Liver (tissue), 9 donors: ENCODE measurements around the gene STOML1. TPM values are rescaled to one million over a fixed set of nuclear protein-coding genes. Genes with fewer than 3 reads are reported as not detected.
A peak's percentile ranks its signal among the peaks of the same experiment; 100 is the strongest.

Source experiments
- DNase-seq: peaks from one replicate; pipeline ENCODE4 v3.0.0-alpha.2; 2017; ENCODE audit warnings: low spot score
- H3K27ac ChIP-seq, 2 donors: one replicate each; pipeline ENCODE4 v1.7.0; 2013; ENCODE audit warnings: inconsistent platforms in 2 of 2, low read length in 2 of 2, control low read depth in 1 of 2, low read depth in 1 of 2, mild to moderate bottlenecking in 1 of 2
- H3K27me3 ChIP-seq, 4 donors: one replicate each; pipeline versions ENCODE4 v1.6.1 to v1.7.0; 2013; ENCODE audit warnings: low read length in 3 of 4, inconsistent platforms in 1 of 4, mild to moderate bottlenecking in 1 of 4, moderate library complexity in 1 of 4; ENCODE audit not compliant: control insufficient read depth in 4 of 4, insufficient read depth in 4 of 4
- H3K36me3 ChIP-seq, 4 donors: one replicate each; pipeline versions ENCODE4 v1.6.1 to v1.7.0; 2013; ENCODE audit warnings: low read length in 3 of 4, mild to moderate bottlenecking in 3 of 4, low read depth in 1 of 4, moderate library complexity in 1 of 4; ENCODE audit not compliant: control insufficient read depth in 4 of 4, insufficient read depth in 3 of 4
- H3K4me1 ChIP-seq, 4 donors: one replicate each; pipeline versions ENCODE4 v1.6.1 to v1.7.0; 2013; ENCODE audit warnings: low read length in 3 of 4, mild to moderate bottlenecking in 3 of 4, moderate library complexity in 1 of 4; ENCODE audit not compliant: control insufficient read depth in 4 of 4, insufficient read depth in 4 of 4
- H3K4me3 ChIP-seq, 3 donors: one replicate each; pipeline versions ENCODE4 v1.6.1 to v1.7.0; 2013; ENCODE audit warnings: low read length in 3 of 3, control low read depth in 1 of 3, low read depth in 1 of 3, mild to moderate bottlenecking in 1 of 3
- H3K9ac ChIP-seq, 2 donors: one replicate each; pipeline ENCODE4 v1.7.0; 2013; ENCODE audit warnings: low read length in 2 of 2, mild to moderate bottlenecking in 2 of 2, moderate library complexity in 2 of 2, control low read depth in 1 of 2, low read depth in 1 of 2
- H3K9me3 ChIP-seq, 4 donors: one replicate each; pipeline versions ENCODE4 v1.6.1 to v1.7.0; 2013; ENCODE audit warnings: low read length in 3 of 4; ENCODE audit not compliant: control insufficient read depth in 4 of 4
- ATF3 ChIP-seq: IDR thresholded peaks from 2 replicates; pipeline ENCODE4 v1.6.1; 2016; ENCODE audit warnings: antibody characterized with exemption
- EGR1 ChIP-seq, 2 donors: IDR thresholded peaks; 2 replicates each; pipeline ENCODE4 v1.6.1; 2016 to 2018; ENCODE audit warnings: antibody characterized with exemption in 2 of 2, low read depth in 2 of 2
- FOXA1 ChIP-seq: IDR thresholded peaks from 2 replicates; pipeline ENCODE4 v1.6.1; 2016; ENCODE audit warnings: antibody characterized with exemption
- FOXA2 ChIP-seq: IDR thresholded peaks from 2 replicates; pipeline ENCODE4 v1.6.1; 2016; ENCODE audit warnings: antibody characterized with exemption
- HNF4A ChIP-seq, 2 donors: conservative IDR thresholded peaks; 2 replicates each; pipeline ENCODE4 v1.6.1; 2016; ENCODE audit warnings: antibody characterized with exemption in 2 of 2, mild to moderate bottlenecking in 2 of 2
- HNF4G ChIP-seq: IDR thresholded peaks from 2 replicates; pipeline ENCODE4 v1.6.1; 2016; ENCODE audit warnings: antibody characterized with exemption
- NR2F2 ChIP-seq: IDR thresholded peaks from 2 replicates; pipeline ENCODE4 v1.6.1; 2016; ENCODE audit warnings: antibody characterized with exemption
- RAD21 ChIP-seq, 2 donors: IDR thresholded peaks; 2 replicates each; pipeline ENCODE4 v1.6.1; 2016; ENCODE audit warnings: antibody characterized with exemption in 2 of 2, mild to moderate bottlenecking in 2 of 2
- REST ChIP-seq: IDR thresholded peaks from 2 replicates; pipeline ENCODE4 v1.6.1; 2016; ENCODE audit warnings: antibody characterized with exemption, mild to moderate bottlenecking
- RXRA ChIP-seq, 2 donors: IDR thresholded peaks; 2 replicates each; pipeline ENCODE4 v1.6.1; 2017 to 2018; ENCODE audit warnings: antibody characterized with exemption in 2 of 2, mild to moderate bottlenecking in 1 of 2
- SP1 ChIP-seq: IDR thresholded peaks from 2 replicates; pipeline ENCODE4 v1.6.1; 2018; ENCODE audit warnings: antibody characterized with exemption, mild to moderate bottlenecking
- TAF1 ChIP-seq: conservative IDR thresholded peaks from 2 replicates; pipeline ENCODE4 v1.6.1; 2016; ENCODE audit warnings: antibody characterized with exemption, mild to moderate bottlenecking
- YY1 ChIP-seq: IDR thresholded peaks from 2 replicates; pipeline ENCODE4 v1.6.1; 2016; ENCODE audit warnings: antibody characterized with exemption, mild to moderate bottlenecking
- WGBS: extraction: QIAGEN DNeasy Blood & Tissue Kit; methylation state at CpG from one replicate; pipeline ENCODE4 v1.1.7; 2013; 5-methylcytosine and 5-hydroxymethylcytosine counted together
- polyA plus RNA-seq, 2 donors: library from polyadenylated mRNA; stranded (reverse) in 1 of 2; unstranded in 1 of 2; fragments of 200-250 nt in 1 of 2; fragments of >200 nt in 1 of 2; fragmentation: Nextera tagmentation in 1 of 2; extraction: Ambion mirVana in 1 of 2; gene quantifications; one replicate each; pipeline versions ENCODE4 v1.2.1 to v1.2.3, GENCODE V29; 2013 to 2015
- total RNA-seq, 2 donors: library from RNA; depleted of rRNA; stranded (reverse); fragments of >200 nt; gene quantifications; one replicate each; pipeline ENCODE4 v1.2.3, GENCODE V29; 2014
- TF ChIP-seq, protein P1 (sequence below): IDR thresholded peaks from 2 replicates; pipeline ENCODE4 v1.6.1; 2016; ENCODE audit warnings: antibody characterized with exemption
- TF ChIP-seq, protein P2 (sequence below): IDR thresholded peaks from 2 replicates; pipeline ENCODE4 v1.6.1; 2016; ENCODE audit warnings: antibody characterized with exemption
- donor health status: healthy.
- donor health status: healthy.
- donor health status: healthy.
- donor health status: healthy.
- donor health status: healthy.

Gene STOML1
- total and polyA plus RNA-seq, 4 donors = 5.4 to 9.4 (median 6.4) TPM

DNA sequence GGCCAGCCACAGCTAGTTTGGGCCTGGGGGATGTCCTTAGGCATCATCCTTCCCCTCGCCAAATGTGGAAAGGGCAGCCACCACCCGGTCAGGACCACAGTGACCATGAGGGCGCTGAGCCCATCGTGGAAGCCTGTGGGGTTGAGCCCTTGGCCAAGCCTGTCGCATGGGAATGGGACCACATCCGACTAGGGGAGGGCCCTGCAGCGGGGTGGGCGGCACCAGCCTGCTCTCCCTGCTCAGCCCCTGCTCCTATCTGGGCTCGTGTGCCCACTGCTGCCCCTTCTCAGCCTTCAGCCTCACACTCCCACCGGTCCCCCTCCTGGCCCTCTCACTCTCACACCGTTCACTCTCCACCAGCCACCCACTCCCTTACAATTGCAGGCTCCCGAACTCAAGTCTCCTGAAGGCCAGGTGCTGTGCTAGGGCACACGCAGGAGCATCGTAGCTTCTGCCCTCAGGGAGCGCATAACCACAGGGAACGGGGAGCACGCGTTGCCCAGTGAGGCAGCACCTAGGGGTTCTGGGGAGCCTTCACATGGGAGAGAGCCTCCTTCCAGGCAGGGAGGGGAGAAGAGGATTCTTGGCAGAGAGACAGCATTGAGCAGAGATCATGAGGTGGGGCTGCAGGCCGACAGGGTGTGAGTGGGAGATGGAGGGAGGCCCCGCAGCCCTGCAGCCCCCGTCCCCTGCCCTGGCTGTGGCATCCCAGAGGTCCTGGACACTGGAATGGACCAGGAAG lies 39.8 kb downstream of the STOML1 start:
- Histone ChIP-seq H3K27ac (peak overlapping the region; percentile 72 to 82), H3K9me3 (no peaks in the 10 kb centered on the region), H3K36me3 (no peaks in the 10 kb centered on the region), H3K4me3 (no peak overlapping the region), H3K27me3 (no peaks in the 10 kb centered on the region), H3K9ac (no peak overlapping the region), H3K4me1 (no peaks in the 10 kb centered on the region)
- 91% methylated on average over 21 of the region's 21 CpGs for WGBS
- no peak for TF ChIP-seq FOXA1
- no peak for TF ChIP-seq REST
- TF ChIP-seq, protein P1, sequence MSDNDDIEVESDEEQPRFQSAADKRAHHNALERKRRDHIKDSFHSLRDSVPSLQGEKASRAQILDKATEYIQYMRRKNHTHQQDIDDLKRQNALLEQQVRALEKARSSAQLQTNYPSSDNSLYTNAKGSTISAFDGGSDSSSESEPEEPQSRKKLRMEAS = no peak
- TF ChIP-seq HNF4G = no peak
- no peak for TF ChIP-seq YY1
- TF ChIP-seq TAF1 = no peak
- TF ChIP-seq HNF4A (conservative IDR thresholded peaks at IDR 0.05) = no peak
- TF ChIP-seq NR2F2 = no peak
- no peak for TF ChIP-seq EGR1 (IDR thresholded peaks at IDR 0.05; ENCODE audit: low read depth in 2 of 2)
- no peak for TF ChIP-seq RAD21 (IDR thresholded peaks at IDR 0.05)
- TF ChIP-seq RXRA (IDR thresholded peaks at IDR 0.05) = no peak
- TF ChIP-seq FOXA2 = no peak
- TF ChIP-seq, protein P2, sequence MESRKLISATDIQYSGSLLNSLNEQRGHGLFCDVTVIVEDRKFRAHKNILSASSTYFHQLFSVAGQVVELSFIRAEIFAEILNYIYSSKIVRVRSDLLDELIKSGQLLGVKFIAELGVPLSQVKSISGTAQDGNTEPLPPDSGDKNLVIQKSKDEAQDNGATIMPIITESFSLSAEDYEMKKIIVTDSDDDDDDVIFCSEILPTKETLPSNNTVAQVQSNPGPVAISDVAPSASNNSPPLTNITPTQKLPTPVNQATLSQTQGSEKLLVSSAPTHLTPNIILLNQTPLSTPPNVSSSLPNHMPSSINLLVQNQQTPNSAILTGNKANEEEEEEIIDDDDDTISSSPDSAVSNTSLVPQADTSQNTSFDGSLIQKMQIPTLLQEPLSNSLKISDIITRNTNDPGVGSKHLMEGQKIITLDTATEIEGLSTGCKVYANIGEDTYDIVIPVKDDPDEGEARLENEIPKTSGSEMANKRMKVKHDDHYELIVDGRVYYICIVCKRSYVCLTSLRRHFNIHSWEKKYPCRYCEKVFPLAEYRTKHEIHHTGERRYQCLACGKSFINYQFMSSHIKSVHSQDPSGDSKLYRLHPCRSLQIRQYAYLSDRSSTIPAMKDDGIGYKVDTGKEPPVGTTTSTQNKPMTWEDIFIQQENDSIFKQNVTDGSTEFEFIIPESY = no peak
- TF ChIP-seq ATF3 = no peak
- DNase-seq = no peak

- Histone ChIP-seq H3K27me3 (no peaks in the 10 kb centered on the region), H3K4me3 (no peak overlapping the region), H3K36me3 (no peaks in the 10 kb centered on the region), H3K9me3 (no peaks in the 10 kb centered on the region), H3K4me1 (no peaks in the 10 kb centered on the region), H3K27ac (peak overlapping the region; percentile 72 to 82), H3K9ac (no peak overlapping the region)
- TF ChIP-seq FOXA1 (no peak), SP1 (peak; percentile 10)
- no peak for DNase-seq
- 61% methylated on average over 13 of the region's 13 CpGs for WGBS
Observed at GRCh38 chr15:73951601-73952000, 40.5 kb downstream of the STOML1 start.
